C4-2B (cell line): ENCODE results near the gene MBNL1.

ENCODE experiments used
- CTCF ChIP-seq: fragments of 450-650 bp; conservative IDR thresholded peaks from 2 replicates; pipeline ENCODE4 v1.5.1; 2017; ENCODE audit warnings: mild to moderate bottlenecking
- ZFX ChIP-seq: fragments of 450-650 bp; IDR thresholded peaks from 2 replicates; pipeline ENCODE4 v1.6.1; 2017

DNA sequence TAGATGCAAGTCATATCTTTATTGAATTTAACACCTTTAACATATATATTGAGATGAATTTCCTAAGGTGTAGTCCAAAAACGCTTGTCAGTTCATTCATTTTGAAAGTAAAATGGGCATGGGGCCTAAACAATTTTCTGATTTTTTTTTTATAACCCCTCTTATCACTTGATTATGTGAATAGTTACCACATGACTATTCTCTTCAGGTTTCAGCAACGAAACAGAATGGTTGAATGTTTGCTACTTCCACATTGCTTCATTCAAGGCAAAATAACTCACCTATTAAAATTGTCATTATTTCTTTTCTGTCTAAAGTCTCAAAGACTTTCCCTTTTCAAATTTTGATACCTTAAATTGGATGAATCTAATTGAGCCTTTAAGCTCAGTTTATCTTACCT, 96.4 kb downstream of the MBNL1 start:
- TF ChIP-seq CTCF, result no peak
- TF ChIP-seq ZFX, result no peak
